ENCODE data around the gene RERE. TPM values are rescaled to one million over a fixed set of nuclear protein-coding genes. Genes with fewer than 3 reads are reported as not detected.
A peak's percentile ranks its signal among the peaks of the same experiment; 100 is the strongest.

RERE gene
- total and polyA plus RNA-seq, 12 donors: 46.5 to 163 (median 139) TPM

DNA sequence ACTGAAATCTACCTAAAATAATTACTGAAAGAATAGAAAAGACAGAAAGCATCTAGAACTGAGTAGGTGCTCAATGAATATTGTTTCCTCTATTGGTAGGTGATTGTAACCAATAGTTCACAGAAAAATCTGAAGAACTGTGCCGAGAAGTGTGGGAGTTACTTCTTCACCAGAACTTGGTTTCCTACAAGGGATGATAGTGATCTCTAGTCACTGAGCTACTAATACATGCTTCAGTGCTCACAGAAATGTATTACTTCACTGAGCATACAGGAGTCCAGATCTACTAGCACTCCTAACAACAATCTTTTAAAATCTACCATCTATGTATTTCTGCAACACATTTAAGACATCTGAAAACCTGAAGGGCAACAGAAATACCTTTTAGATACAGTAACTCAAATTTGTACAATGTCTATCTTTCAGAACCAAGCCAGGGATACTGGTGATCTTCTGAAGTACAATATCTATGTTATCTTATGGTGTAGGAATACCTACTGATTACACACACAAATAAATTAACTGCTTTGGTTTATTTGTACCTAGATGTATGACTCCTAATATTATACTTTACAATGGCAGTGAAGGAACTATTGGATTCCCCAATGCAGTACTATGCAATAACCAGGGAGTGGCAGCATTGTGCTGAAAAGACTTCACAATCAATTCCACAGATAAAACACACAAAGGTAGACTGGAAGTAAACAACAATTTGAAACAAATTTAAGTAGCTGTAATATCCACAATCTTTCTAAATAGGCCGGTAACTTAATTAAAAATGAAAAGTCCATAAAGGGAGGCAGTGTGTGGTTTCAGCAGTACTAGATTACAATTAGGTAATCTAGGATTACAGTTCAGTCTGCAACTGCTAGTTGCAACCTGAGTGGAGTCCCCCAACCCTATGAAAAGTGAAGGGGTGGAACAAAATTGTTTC is 256.6 kb downstream of the RERE start:
- ATAC-seq (peak in 7 of 8 donors; percentile 50 to 80 (median 72)), DNase-seq (no peak)
- Histone ChIP-seq H3K9me3 (no peaks in the 10 kb centered on the region), H3K4me1 (peaks cover 0 to 33% (median 16%) of the 10 kb centered on the region in 9 donors), H3K27ac (no peak overlapping the region), H3K4me3 (no peak overlapping the region), H3K36me3 (peaks cover 0 to 10% (median 0%) of the 10 kb centered on the region in 9 donors), H3K27me3 (no peaks in the 10 kb centered on the region)
- WGBS, 2 donors: 30 to 43% methylated on average over 2 of the region's 2 CpGs
- intact Hi-C loops (cut with DNase I): loop anchor here (1.0 to 10.0 kb wide), 10 partner anchors 36 to 288 kb away; no protein-coding TSS in a partner anchor
- peak; percentile 82 to 98 (median 94) for TF ChIP-seq CTCF (IDR thresholded peaks at IDR 0.05)

- peaks cover 0 to 36% (median 20%) of the 10 kb centered on the region in 9 donors for H3K4me1 ChIP-seq
- H3K27me3 ChIP-seq: no peaks in the 10 kb centered on the region
- H3K9me3 ChIP-seq: no peaks in the 10 kb centered on the region
- H3K36me3 ChIP-seq: peaks cover 0 to 16% (median 0%) of the 10 kb centered on the region in 9 donors
- whole genome bisulfite sequencing, 2 donors: 96 to 98% methylated on average over 4 of the region's 4 CpGs
- DNase-seq (no peak), ATAC-seq (no peak)
- TF ChIP-seq CTCF (IDR thresholded peaks at IDR 0.05): no peak
- intact Hi-C loops (cut with DNase I): loop anchor here in 9 of 10 donors (2.0 to 10.0 kb wide), 7 partner anchors 37 to 287 kb away; no protein-coding TSS in a partner anchor
- H3K4me3 ChIP-seq: no peak overlapping the region
- no peak overlapping the region for H3K27ac ChIP-seq
Observed at GRCh38 chr1:8560035-8560434, 257.4 kb downstream of the RERE start.

GRCh38 chr1:8555582-8555981 is 261.9 kb downstream of the RERE start:
- peaks cover 0 to 24% (median 6%) of the 10 kb centered on the region in 9 donors for H3K4me1 ChIP-seq
- H3K36me3 ChIP-seq: peaks cover 0 to 25% (median 0%) of the 10 kb centered on the region in 9 donors
- H3K4me3 ChIP-seq: no peak overlapping the region
- TF ChIP-seq CTCF (IDR thresholded peaks at IDR 0.05): no peak
- peak overlapping the region in 1 of 10 donors; percentile 2 for H3K27ac ChIP-seq
- DNase-seq: no peak
- ATAC-seq: no peak
- intact Hi-C loops (cut with DNase I): no loop called here
- no peaks in the 10 kb centered on the region for H3K9me3 ChIP-seq
- H3K27me3 ChIP-seq: no peaks in the 10 kb centered on the region

GRCh38 chr1:8554956-8555534 is 262.4 kb downstream of the RERE start:
- ATAC-seq (no peak), DNase-seq (no peak)
- Histone ChIP-seq H3K27me3 (no peaks in the 10 kb centered on the region), H3K4me3 (no peak overlapping the region), H3K36me3 (peaks cover 0 to 25% (median 0%) of the 10 kb centered on the region in 9 donors), H3K9me3 (no peaks in the 10 kb centered on the region), H3K27ac (peak overlapping the region in 1 of 10 donors; percentile 2), H3K4me1 (peaks cover 0 to 24% (median 6%) of the 10 kb centered on the region in 9 donors)
- WGBS, 2 donors: 91 to 95% methylated on average over 2 of the region's 2 CpGs
- TF ChIP-seq CTCF (IDR thresholded peaks at IDR 0.05): no peak
- intact Hi-C loops (cut with DNase I): no loop called here
